H7 (cell line): Measurements from ENCODE around the gene CDH23. TPM values are rescaled to one million over a fixed set of nuclear protein-coding genes. Genes with fewer than 3 reads are reported as not detected.
A peak's percentile ranks its signal among the peaks of the same experiment; 100 is the strongest.

Experiments used
- DNase-seq: peaks from one replicate; pipeline ENCODE4 v3.0.0; 2012
- H3K27me3 ChIP-seq: 2 replicates; pipeline ENCODE4 v1.6.0; 2011; ENCODE audit warnings: mild to moderate bottlenecking, low read length; ENCODE audit not compliant: control insufficient read depth, insufficient read depth
- H3K36me3 ChIP-seq: replicated peaks from 2 replicates; pipeline ENCODE4 v1.5.1; 2011; ENCODE audit warnings: low read length; ENCODE audit not compliant: control insufficient read depth, insufficient read depth
- H3K4me3 ChIP-seq: 2 replicates; pipeline ENCODE4 v1.5.1; 2011; ENCODE audit warnings: low read depth, mild to moderate bottlenecking, control low read depth, low read length, moderate library complexity; ENCODE audit not compliant: insufficient read depth
- total RNA-seq: library from RNA; depleted of rRNA; stranded (reverse); fragments of >200 nt; shearing (Covaris generic); gene quantifications from 2 replicates; pipeline ENCODE4 v1.2.3, GENCODE V29; 2014

Gene CDH23
- total RNA-seq, 1 experiment from 2014 or later: 4.5 TPM

GRCh38 chr10:71687077-71687476, 290.4 kb downstream of the CDH23 start:
- Histone ChIP-seq H3K27me3 (no peaks in the 10 kb centered on the region), H3K4me3 (no peak overlapping the region), H3K36me3 (no peaks in the 10 kb centered on the region)
- DNase-seq: no peak

- DNase-seq: no peak
- no peak overlapping the region for H3K4me3 ChIP-seq
- H3K36me3 ChIP-seq: no peaks in the 10 kb centered on the region
- H3K27me3 ChIP-seq: no peaks in the 10 kb centered on the region
Measured at GRCh38 chr10:71687480-71687879, 290.8 kb downstream of the CDH23 start.

- H3K4me3 ChIP-seq: no peak overlapping the region
- H3K36me3 ChIP-seq: no peaks in the 10 kb centered on the region
- DNase-seq: no peak
- H3K27me3 ChIP-seq: no peaks in the 10 kb centered on the region
Measured at GRCh38 chr10:71688256-71688655, 291.5 kb downstream of the CDH23 start.

- Histone ChIP-seq H3K27me3 (no peaks in the 10 kb centered on the region), H3K4me3 (no peak overlapping the region), H3K36me3 (no peaks in the 10 kb centered on the region)
- no peak for DNase-seq
Measured at GRCh38 chr10:71690094-71690720, 293.5 kb downstream of the CDH23 start.

- H3K27me3 ChIP-seq: no peaks in the 10 kb centered on the region
- no peaks in the 10 kb centered on the region for H3K36me3 ChIP-seq
- no peak overlapping the region for H3K4me3 ChIP-seq
- no peak for DNase-seq
Measured at GRCh38 chr10:71691405-71691804, 294.7 kb downstream of the CDH23 start.

- no peaks in the 10 kb centered on the region for H3K27me3 ChIP-seq
- H3K36me3 ChIP-seq: no peaks in the 10 kb centered on the region
- no peak overlapping the region for H3K4me3 ChIP-seq
- no peak for DNase-seq
Measured at GRCh38 chr10:71692598-71693306, 296.0 kb downstream of the CDH23 start.

- Histone ChIP-seq H3K27me3 (no peaks in the 10 kb centered on the region), H3K4me3 (no peak overlapping the region), H3K36me3 (no peaks in the 10 kb centered on the region)
- DNase-seq: no peak
Measured at GRCh38 chr10:71693377-71693776, 296.7 kb downstream of the CDH23 start.

- Histone ChIP-seq H3K4me3 (no peak overlapping the region), H3K36me3 (no peaks in the 10 kb centered on the region), H3K27me3 (no peaks in the 10 kb centered on the region)
- no peak for DNase-seq
Measured at GRCh38 chr10:71694039-71694501, 297.4 kb downstream of the CDH23 start.

- no peak for DNase-seq
- no peak overlapping the region for H3K4me3 ChIP-seq
- no peaks in the 10 kb centered on the region for H3K36me3 ChIP-seq
- no peaks in the 10 kb centered on the region for H3K27me3 ChIP-seq
Measured at GRCh38 chr10:71694567-71694968, 297.8 kb downstream of the CDH23 start.

GRCh38 chr10:71695502-71696476, 299.1 kb downstream of the CDH23 start:
- Histone ChIP-seq H3K27me3 (no peaks in the 10 kb centered on the region), H3K36me3 (no peaks in the 10 kb centered on the region), H3K4me3 (no peak overlapping the region)
- no peak for DNase-seq

GRCh38 chr10:71696628-71697326, 300.1 kb downstream of the CDH23 start:
- no peaks in the 10 kb centered on the region for H3K27me3 ChIP-seq
- H3K36me3 ChIP-seq: no peaks in the 10 kb centered on the region
- no peak overlapping the region for H3K4me3 ChIP-seq
- peak; percentile 95 for DNase-seq

GRCh38 chr10:71697938-71698709, 301.4 kb downstream of the CDH23 start:
- Histone ChIP-seq H3K27me3 (no peaks in the 10 kb centered on the region), H3K36me3 (no peaks in the 10 kb centered on the region), H3K4me3 (no peak overlapping the region)
- no peak for DNase-seq

- Histone ChIP-seq H3K36me3 (no peaks in the 10 kb centered on the region), H3K4me3 (no peak overlapping the region), H3K27me3 (no peaks in the 10 kb centered on the region)
- no peak for DNase-seq
Measured at GRCh38 chr10:71698737-71699136, 302.0 kb downstream of the CDH23 start.
